Measurements from ENCODE around the gene GBE1.

GBE1 gene

GRCh38 chr3:81530180-81530939 is 231.1 kb downstream of the GBE1 start:
- TF ChIP-seq POLR2A (IDR thresholded peaks at IDR 0.05; ENCODE audit: extremely low read depth, insufficient read length) (no peak), MYC (IDR thresholded peaks at IDR 0.05; ENCODE audit: low read depth, low read length) (no peak), MAX (IDR thresholded peaks at IDR 0.05; ENCODE audit: low read depth, low read length) (no peak), CTCF (IDR thresholded peaks at IDR 0.05; ENCODE audit: low read depth, low read length) (no peak)
- no peak overlapping the region for H3K4me3 ChIP-seq (ENCODE audit: low read depth, low read length)
- DNase-seq (ENCODE audit: low read depth), result no peak

GRCh38 chr3:81521855-81522254 is 239.6 kb downstream of the GBE1 start:
- no peak for DNase-seq (ENCODE audit: low read depth)
- H3K4me3 ChIP-seq (ENCODE audit: low read depth, low read length), result no peak overlapping the region
- no peak for TF ChIP-seq CTCF (IDR thresholded peaks at IDR 0.05; ENCODE audit: low read depth, low read length)

- H3K4me3 ChIP-seq (ENCODE audit: low read depth, low read length), result no peak overlapping the region
- TF ChIP-seq CTCF (IDR thresholded peaks at IDR 0.05; ENCODE audit: low read depth, low read length) (no peak), MAX (IDR thresholded peaks at IDR 0.05; ENCODE audit: low read depth, low read length) (no peak), POLR2A (IDR thresholded peaks at IDR 0.05; ENCODE audit: extremely low read depth, insufficient read length) (no peak), MYC (IDR thresholded peaks at IDR 0.05; ENCODE audit: low read depth, low read length) (no peak)
- no peak for DNase-seq (ENCODE audit: low read depth)
Measured at GRCh38 chr3:81518945-81519344, 242.5 kb downstream of the GBE1 start.

GRCh38 chr3:81516042-81516441 is 245.4 kb downstream of the GBE1 start:
- TF ChIP-seq CTCF (IDR thresholded peaks at IDR 0.05; ENCODE audit: low read depth, low read length), result no peak
- TF ChIP-seq POLR2A (IDR thresholded peaks at IDR 0.05; ENCODE audit: extremely low read depth, insufficient read length), result no peak
- no peak for TF ChIP-seq MAX (IDR thresholded peaks at IDR 0.05; ENCODE audit: low read depth, low read length)
- no peak for TF ChIP-seq MYC (IDR thresholded peaks at IDR 0.05; ENCODE audit: low read depth, low read length)
- H3K4me3 ChIP-seq (ENCODE audit: low read depth, low read length), result no peak overlapping the region
- DNase-seq (ENCODE audit: low read depth), result no peak

- no peak overlapping the region for H3K4me3 ChIP-seq (ENCODE audit: low read depth, low read length)
- TF ChIP-seq CTCF (IDR thresholded peaks at IDR 0.05; ENCODE audit: low read depth, low read length), result no peak
- no peak for TF ChIP-seq POLR2A (IDR thresholded peaks at IDR 0.05; ENCODE audit: extremely low read depth, insufficient read length)
- TF ChIP-seq MYC (IDR thresholded peaks at IDR 0.05; ENCODE audit: low read depth, low read length), result no peak
- TF ChIP-seq MAX (IDR thresholded peaks at IDR 0.05; ENCODE audit: low read depth, low read length), result no peak
- DNase-seq (ENCODE audit: low read depth), result no peak
Measured at GRCh38 chr3:81513591-81513990, 247.9 kb downstream of the GBE1 start.

GRCh38 chr3:81503026-81503425 is 258.4 kb downstream of the GBE1 start:
- no peak overlapping the region for H3K4me3 ChIP-seq (ENCODE audit: low read depth, low read length)
- DNase-seq (ENCODE audit: low read depth), result peak; percentile 13
- TF ChIP-seq MYC (IDR thresholded peaks at IDR 0.05; ENCODE audit: low read depth, low read length) (no peak), POLR2A (IDR thresholded peaks at IDR 0.05; ENCODE audit: extremely low read depth, insufficient read length) (no peak), CTCF (IDR thresholded peaks at IDR 0.05; ENCODE audit: low read depth, low read length) (no peak), MAX (IDR thresholded peaks at IDR 0.05; ENCODE audit: low read depth, low read length) (peak; percentile 27; the same call in 1 of the 2 replicates)

All from NB4 (cell line).